H54 (cell line): ENCODE measurements around the gene NOTCH4.

Source experiments
- DNase-seq: peaks from one replicate; pipeline ENCODE4 v3.0.0; 2011; ENCODE audit warnings: low spot score, mixed read lengths; ENCODE audit not compliant: insufficient read length
- FAIRE-seq: peaks from 3 replicates; lab custom pipeline; 2011; peaks lifted over from hg19 to GRCh38; lab: Jason Lieb, UNC
- POLR2A ChIP-seq: IDR thresholded peaks from 2 replicates; pipeline ENCODE4 v1.6.1; 2011; ENCODE audit warnings: low read depth, mild to moderate bottlenecking, low read length

NOTCH4 gene

GRCh38 chr6:32163559-32164258 lies 60.2 kb downstream of the NOTCH4 start:
- no peak for TF ChIP-seq POLR2A
- DNase-seq (no peak), FAIRE-seq (no peak)

GRCh38 chr6:32158052-32158451 lies 65.8 kb downstream of the NOTCH4 start:
- no peak for TF ChIP-seq POLR2A

GRCh38 chr6:32156891-32157290 lies 67.0 kb downstream of the NOTCH4 start:
- FAIRE-seq, result no peak
- no peak for TF ChIP-seq POLR2A
- no peak for DNase-seq

More at GRCh38 chr6:32158052-32158451, 65.8 kb downstream of the NOTCH4 start:
- DNase-seq (no peak), FAIRE-seq (no peak)

- no peak for FAIRE-seq
- DNase-seq, result peak; percentile 64
- TF ChIP-seq POLR2A, result no peak
Observed at GRCh38 chr6:32154514-32155161, 69.2 kb downstream of the NOTCH4 start.

GRCh38 chr6:32153564-32154513 lies 70.0 kb downstream of the NOTCH4 start, which contains the start of gene PPT2:
Gene PPT2, plus strand, starts transcription at chr6:32154141. Its CDS starts 454 bp downstream, at chr6:32154595.
- FAIRE-seq, result peak; percentile 66
- peak; percentile 8; the same call in 1 of the 2 replicates for TF ChIP-seq POLR2A
- DNase-seq, result peak; percentile 86

GRCh38 chr6:32152769-32153563 lies 70.9 kb downstream of the NOTCH4 start:
- DNase-seq (no peak), FAIRE-seq (no peak)
- TF ChIP-seq POLR2A, result no peak

- no peak for TF ChIP-seq POLR2A
- FAIRE-seq (no peak), DNase-seq (no peak)
Observed at GRCh38 chr6:32151863-32152768, 71.8 kb downstream of the NOTCH4 start, which contains the start of gene PRRT1. Gene PRRT1, minus strand, starts transcription at chr6:32151939. Its CDS starts 112 bp downstream, at chr6:32151827.

GRCh38 chr6:32151181-32151862 lies 72.5 kb downstream of the NOTCH4 start:
- no peak for TF ChIP-seq POLR2A
- no peak for DNase-seq
- no peak for FAIRE-seq

GRCh38 chr6:32149932-32150870 lies 73.7 kb downstream of the NOTCH4 start:
- DNase-seq (no peak), FAIRE-seq (no peak)
- TF ChIP-seq POLR2A, result no peak

GRCh38 chr6:32149092-32149755 lies 74.6 kb downstream of the NOTCH4 start:
- FAIRE-seq (no peak), DNase-seq (no peak)
- TF ChIP-seq POLR2A, result no peak
